Ramos (cell line): ENCODE measurements around the gene SV2A.
"Not testable (repeated sequence)": the region's sequence is repeated elsewhere in the genome, so short reads cannot be mapped to it uniquely, and the experiment has no call there.

Experiments
- in situ Hi-C: fragments of 300-500 bp; cut with MboI; formaldehyde crosslinking; loops from one replicate; pipeline ENCODE4 v1.14.3; 2022; ENCODE audit warnings: low sequenced_read_pairs; ENCODE audit not compliant: unreplicated experiment

SV2A gene, protein sequence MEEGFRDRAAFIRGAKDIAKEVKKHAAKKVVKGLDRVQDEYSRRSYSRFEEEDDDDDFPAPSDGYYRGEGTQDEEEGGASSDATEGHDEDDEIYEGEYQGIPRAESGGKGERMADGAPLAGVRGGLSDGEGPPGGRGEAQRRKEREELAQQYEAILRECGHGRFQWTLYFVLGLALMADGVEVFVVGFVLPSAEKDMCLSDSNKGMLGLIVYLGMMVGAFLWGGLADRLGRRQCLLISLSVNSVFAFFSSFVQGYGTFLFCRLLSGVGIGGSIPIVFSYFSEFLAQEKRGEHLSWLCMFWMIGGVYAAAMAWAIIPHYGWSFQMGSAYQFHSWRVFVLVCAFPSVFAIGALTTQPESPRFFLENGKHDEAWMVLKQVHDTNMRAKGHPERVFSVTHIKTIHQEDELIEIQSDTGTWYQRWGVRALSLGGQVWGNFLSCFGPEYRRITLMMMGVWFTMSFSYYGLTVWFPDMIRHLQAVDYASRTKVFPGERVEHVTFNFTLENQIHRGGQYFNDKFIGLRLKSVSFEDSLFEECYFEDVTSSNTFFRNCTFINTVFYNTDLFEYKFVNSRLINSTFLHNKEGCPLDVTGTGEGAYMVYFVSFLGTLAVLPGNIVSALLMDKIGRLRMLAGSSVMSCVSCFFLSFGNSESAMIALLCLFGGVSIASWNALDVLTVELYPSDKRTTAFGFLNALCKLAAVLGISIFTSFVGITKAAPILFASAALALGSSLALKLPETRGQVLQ

GRCh38 chr1:149917571-149918144, at the start of gene SV2A:
TSS of gene SV2A (minus strand) at chr1:149917844. CDS start at chr1:149913840, 4,004 bp downstream.
- in situ Hi-C loops: no loop called here

- in situ Hi-C loops: loop anchor here (5.0 to 10.0 kb wide), 2 partner anchors 88 to 200 kb away; no protein-coding TSS in a partner anchor
These were observed 49.4 kb upstream of the SV2A start for GRCh38 chr1:149967041-149967440.

DNA sequence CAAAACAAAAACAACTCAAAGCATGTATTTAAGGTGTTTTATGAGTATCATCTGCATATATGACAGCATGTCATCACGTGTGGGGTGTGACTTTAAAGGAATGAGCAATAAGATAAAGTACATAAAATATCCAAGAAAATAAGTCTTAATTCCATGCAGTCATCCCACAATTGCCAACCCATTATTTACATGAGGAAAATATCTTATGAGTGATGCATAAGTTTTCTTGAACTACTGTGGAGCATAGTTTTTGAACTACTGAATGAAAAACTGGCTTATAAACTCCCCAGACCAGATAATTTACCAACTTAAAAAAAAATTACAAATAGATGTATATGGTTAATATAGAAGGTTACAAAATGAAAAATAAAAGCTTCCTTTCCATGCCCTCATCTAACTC, 48.8 kb upstream of the SV2A start:
- in situ Hi-C loops: loop anchor here (5.0 to 10.0 kb wide), 2 partner anchors 88 to 201 kb away; no protein-coding TSS in a partner anchor

DNA sequence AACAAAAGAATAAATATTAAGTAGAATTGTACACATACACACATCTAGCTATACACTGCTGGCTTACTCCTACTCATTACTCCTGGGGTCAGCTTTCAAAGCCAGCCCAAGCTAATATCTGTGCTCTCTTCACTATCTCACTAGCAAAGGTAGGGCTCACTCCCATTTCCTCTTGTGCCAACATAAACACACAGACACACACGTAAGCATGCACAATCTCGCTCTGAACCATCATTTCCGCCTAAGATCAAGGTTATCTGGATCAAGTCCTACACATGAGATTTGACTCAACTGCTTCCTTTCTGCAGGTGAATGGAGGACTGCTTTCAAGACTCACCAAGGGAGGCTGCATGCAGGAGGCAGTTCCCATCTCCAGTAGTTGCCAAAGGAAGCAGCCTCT, 47.8 kb upstream of the SV2A start:
- in situ Hi-C loops: loop anchor here (5.0 to 10.0 kb wide), 2 partner anchors 89 to 202 kb away; no protein-coding TSS in a partner anchor

DNA sequence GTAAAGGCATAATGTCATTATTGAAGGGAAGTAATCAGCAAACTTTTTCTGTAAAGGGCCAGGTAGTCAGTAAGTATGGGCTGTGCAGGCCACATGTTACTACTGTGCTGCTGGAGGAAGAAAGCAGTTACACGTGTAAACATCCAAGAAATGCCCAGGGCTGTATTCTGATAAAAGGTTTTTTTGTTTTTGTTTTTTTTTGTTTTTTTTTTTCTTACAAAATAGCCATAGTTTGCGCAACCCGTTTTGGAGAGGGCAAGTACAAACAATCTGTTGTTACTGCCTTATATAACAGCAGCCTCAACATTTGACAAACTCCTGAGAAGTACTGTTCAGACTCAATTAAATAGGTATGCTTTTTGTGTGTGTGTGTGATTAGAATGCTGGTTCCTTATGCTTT, 45.7 kb upstream of the SV2A start:
- in situ Hi-C loops: loop anchor here (10.0 kb wide), 1 partner anchor 91 kb away; no protein-coding TSS in a partner anchor

DNA sequence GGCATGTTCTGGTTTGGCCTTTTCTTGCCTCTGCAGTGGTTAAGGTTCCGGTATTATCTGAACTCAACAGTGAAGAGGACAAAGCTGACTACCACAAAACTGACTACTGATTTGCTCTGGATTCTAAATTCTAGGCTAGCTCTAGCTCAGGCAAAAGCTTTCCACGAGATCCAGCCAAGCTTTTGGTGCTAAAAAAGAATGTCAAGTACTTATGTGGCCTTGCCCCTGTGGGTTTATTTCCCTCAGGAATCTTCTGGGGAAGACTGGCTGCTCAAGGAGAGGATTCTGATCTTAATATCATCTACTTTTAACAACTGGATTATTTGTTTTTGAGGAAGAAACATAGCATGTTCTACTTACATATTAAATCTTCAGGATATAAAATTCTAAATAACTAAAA, 45.1 kb upstream of the SV2A start:
- in situ Hi-C loops: loop anchor here (10.0 kb wide), 1 partner anchor 92 kb away; no protein-coding TSS in a partner anchor

DNA sequence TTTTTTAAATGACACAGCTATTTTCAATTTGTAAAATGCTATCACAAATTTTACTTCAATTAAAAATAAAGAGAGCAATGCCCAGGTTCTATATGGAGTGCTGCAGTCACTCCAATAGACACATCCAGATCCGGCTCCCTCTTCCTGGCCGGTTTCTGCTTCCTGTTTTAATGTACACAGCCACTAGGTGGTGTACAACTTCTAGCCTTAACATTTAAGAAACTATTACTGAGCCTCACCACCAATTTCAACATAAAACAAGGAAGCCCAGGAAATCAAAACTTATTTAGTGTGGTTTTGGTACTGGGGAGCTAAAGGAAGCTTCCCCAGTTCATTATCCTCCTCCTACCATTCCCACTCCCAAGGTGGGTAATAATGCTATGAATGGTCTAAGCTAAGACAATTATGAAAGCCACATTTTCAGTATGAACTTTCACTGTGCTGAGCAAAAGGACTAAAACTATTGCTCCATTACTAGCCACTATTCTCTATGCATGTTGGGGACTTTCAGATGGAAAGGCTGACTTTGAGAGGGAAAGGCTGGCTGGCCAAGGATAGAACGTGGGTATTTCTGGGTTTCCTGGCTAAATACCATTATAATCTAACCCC, 44.5 kb upstream of the SV2A start:
- in situ Hi-C loops: loop anchor here (10.0 kb wide), 1 partner anchor 93 kb away; no protein-coding TSS in a partner anchor

- in situ Hi-C loops: not testable (repeated sequence)
These were observed 39.9 kb upstream of the SV2A start for GRCh38 chr1:149957548-149957947.

DNA sequence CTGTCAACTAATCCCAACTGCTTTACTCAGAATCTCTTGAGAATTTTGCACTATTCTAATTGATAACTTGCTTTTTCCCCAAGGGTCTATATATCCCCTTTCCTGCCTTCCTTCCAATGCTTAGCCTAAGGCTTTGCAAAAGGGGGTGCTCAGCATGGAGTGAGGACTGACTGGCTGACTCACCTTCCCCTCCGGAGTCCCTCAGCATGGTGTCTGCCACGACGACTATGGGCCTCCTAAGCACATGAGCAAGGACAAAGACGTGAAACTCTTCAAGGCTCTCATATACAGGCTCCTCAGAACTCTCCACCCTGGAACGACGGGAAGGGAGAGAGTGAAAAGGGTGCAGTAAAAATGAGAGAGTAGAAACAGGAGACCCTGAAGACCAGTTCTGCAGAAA, 32.3 kb upstream of the SV2A start:
- in situ Hi-C loops: no loop called here

DNA sequence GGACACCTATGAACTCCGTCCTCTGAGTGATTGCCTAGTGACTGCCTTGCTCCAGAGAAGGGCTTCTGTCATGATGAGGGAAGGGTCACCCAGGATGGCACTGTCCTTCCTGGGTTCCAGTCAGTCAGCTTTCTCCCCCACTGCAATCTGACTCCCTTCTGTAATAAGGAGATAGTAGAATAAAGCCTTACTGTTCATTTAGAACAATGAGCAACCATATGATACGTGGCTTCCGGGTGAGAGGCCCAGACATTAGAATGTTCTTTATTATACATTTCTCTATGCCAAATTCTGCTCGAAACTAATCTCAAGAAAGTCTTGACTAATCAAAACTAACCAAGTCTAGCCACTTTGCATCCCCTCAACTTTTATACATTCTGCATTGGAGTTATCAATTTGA, 27.6 kb upstream of the SV2A start:
- in situ Hi-C loops: no loop called here

DNA sequence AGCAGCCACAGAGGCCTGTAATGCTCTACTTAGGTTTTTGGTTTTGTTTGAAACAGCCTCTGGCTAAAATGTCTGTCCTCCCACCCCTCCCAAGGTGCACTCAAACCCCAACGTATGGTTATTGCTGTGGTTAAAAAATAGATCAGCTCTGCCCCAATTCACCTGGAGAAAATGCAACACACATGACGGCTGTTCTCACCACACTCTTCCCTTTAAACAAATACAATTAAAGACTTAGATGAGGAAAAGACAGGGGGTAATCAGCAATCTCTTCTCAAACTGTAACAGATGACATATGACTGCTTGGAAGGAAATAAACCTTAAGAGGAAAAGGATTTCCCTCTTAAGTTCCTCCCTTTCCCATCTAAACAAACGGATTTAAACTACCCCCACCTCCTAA, 25.2 kb upstream of the SV2A start:
- in situ Hi-C loops: no loop called here

GRCh38 chr1:149942207-149942606, 24.6 kb upstream of the SV2A start:
- in situ Hi-C loops: no loop called here

GRCh38 chr1:149940427-149940826, 22.8 kb upstream of the SV2A start:
- in situ Hi-C loops: no loop called here

- in situ Hi-C loops: not testable (repeated sequence)
These were observed 21.0 kb upstream of the SV2A start for GRCh38 chr1:149938668-149939003.

GRCh38 chr1:149937759-149938158, 20.1 kb upstream of the SV2A start:
- in situ Hi-C loops: no loop called here

DNA sequence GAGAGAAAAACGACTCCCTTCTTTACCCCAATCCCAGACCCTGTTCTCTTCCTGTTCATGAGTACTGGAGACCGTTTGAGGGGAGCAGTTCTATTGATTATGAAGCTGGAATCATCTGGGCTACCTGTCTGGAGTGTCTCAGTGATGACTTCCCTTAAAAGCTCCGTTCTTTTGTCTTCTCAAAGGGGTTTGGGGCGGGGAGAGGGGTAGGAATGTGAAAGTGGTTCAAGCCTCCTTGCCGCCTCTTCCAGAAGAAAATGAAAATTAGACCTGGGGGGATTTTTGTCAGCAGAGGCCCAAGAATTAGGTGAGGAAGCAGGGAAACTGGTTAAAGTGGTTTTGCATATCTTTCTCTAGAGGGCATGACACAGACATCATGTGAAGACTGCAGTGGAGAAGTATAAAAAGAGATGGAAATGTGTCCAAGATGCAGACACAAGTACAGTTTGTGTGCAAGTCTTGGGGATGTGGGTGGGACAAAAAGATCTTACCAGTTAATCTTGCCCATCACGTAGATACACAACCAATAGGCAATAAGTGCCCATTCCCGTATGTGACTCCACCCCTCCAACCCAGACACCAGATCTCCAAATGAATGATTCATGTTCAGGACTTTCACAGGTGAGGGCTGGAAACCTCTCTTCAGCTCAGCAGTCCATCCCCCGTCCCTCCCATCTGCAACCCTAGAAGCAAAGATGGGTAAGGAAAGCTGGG, 19.5 kb upstream of the SV2A start:
- in situ Hi-C loops: no loop called here

DNA sequence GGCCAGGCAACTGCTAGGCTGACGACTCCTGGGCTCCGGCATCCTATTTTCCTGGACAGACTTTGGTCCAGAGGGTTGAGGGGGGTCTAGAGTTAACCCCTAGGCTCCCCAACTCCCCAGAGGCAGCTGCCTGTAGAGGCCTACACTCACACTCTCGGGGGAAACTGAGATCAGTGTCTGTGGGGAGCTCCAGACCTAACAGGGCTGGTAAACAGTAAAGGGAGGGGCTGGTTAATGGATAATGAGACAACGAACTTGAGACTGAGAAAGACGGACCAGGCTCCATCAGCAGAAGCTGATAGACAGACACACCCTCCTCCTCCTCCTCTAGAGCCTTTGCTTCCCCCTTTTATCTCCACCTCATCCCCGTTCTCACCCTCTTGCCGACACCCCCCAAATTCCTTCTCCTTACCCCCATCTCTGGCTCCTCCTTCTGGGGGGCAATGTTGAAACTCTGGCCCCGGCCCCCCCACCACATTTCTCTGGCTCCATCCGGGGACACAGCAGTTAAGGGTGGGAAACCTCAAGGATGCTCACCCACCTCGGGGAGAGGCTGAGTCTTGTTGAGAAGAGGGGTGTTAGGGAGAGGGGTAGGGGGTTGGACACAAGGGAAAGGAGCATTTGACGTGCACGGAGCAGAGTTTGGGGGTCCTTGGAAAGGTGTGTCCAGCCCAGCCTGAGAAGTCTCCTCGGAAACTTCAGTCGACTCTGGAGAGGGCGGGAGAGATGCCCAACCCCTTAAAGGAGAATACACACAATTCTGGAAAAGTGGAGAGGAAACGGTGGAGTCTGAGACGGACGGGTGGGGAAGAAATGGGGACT, 18.7 kb upstream of the SV2A start, which contains the start of gene MTMR11:
Gene MTMR11 (minus strand): TSS at position 710 of the 822 bp plus-strand sequence. CDS start 232 bp downstream, at position 478.
- in situ Hi-C loops: no loop called here

- in situ Hi-C loops: no loop called here
These were observed 16.7 kb upstream of the SV2A start for GRCh38 chr1:149934356-149934755.

DNA sequence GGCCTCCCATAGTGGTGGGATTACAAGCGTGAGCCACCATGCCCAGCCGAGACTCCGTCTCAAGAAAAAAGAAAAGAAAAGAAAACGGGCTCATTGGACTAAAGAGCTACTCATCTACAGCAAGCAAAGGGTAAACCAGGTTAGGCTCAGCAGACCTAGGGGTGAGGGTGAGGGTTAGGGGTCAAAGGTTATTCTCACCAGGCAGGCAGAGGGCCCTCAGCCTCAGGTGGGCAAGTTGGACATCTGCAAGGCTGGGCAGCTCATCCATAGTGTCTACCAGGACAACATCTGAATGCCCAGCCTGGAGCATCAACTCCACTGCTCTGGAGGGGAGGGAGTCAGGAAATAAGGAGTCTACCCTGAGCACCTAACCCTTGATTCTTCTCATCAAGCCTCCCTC, 15.6 kb upstream of the SV2A start:
- in situ Hi-C loops: no loop called here
